Urothelium cell line (cell line): Measurements from ENCODE around the gene DIS3L.
A peak's percentile ranks its signal among the peaks of the same experiment; 100 is the strongest.
"Not testable (repeated sequence)": the region's sequence is repeated elsewhere in the genome, so short reads cannot be mapped to it uniquely, and the experiment has no call there.

Experiments used
- DNase-seq: peaks from one replicate; pipeline ENCODE4 v3.0.0; 2011; ENCODE audit warnings: low spot score, mixed read lengths
- FAIRE-seq: peaks from 2 replicates; lab custom pipeline; 2011; peaks lifted over from hg19 to GRCh38; lab: Jason Lieb, UNC

The DIS3L gene

DNA sequence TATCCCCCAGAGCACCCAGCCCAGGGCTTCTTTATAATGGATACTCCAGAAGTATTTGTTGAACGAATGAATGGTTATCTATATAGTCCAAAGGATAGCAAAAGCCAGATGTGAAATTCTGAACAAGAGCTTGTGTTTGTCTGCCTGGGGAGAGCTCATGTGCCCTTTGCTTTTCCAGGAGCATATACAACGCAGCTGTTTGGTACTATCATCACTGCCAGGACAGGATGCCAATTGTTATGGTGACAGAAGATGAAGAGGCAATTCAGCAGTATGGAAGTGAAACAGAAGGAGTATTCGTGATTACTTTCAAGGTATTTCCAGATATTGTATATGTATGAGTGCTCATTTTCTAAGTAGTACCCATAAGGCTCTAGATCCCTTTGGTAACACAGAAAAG, 15.2 kb downstream of the DIS3L start:
- FAIRE-seq (no peak), DNase-seq (no peak)

DNA sequence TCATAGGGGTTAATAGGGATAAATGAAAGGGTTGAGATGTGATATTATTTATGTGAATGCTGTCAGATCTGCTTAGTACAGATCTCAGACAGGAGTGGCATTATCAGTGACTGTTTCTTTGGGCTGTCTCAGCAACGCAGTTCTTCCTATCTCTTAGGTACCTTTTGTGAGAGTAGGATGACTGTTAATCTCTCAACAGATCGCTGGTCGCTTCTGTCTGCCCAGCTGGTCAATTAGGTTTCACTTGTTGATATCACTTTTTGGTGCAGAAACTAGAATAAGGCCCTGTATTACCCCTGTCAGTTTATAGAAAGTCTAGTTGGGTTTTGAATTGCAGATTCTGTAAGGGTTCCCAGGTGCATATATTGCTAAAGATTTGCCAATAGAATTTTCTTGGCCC, 16.5 kb downstream of the DIS3L start:
- no peak for DNase-seq
- FAIRE-seq: no peak

- DNase-seq (no peak), FAIRE-seq (no peak)
Measured at GRCh38 chr15:66310786-66311185, 17.4 kb downstream of the DIS3L start.

GRCh38 chr15:66312144-66312543, 18.8 kb downstream of the DIS3L start:
- FAIRE-seq: no peak
- no peak for DNase-seq

DNA sequence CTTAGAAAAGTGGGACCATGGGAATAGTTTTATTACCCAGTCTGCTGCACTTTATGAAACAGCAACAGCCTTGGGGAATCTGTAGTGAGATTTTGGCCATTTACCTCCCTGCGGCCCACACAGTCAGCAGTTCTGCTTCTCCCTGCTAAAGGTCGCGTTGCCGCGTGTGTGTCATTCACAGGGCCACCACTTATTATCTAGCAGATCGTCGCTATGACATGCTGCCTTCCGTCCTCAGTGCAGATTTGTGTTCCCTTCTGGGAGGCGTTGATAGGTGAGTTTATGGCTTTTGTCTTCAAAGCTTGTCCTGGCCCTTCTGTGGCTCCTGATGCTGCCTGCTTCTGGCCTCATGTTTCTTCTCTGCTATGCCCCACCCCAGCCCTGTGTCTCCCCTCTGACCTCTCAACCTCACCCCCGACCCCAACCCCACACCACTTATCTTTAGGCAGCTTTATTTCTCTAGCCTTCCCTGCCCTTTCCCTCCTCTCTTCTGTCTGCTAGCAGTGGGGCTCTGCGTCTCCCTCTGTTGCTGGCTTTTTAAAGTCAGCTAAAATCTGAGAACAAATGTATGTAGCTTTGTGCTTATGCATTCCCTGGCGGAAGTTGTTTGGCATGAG, 30.1 kb downstream of the DIS3L start:
- FAIRE-seq (peak; percentile 72), DNase-seq (no peak)

DNA sequence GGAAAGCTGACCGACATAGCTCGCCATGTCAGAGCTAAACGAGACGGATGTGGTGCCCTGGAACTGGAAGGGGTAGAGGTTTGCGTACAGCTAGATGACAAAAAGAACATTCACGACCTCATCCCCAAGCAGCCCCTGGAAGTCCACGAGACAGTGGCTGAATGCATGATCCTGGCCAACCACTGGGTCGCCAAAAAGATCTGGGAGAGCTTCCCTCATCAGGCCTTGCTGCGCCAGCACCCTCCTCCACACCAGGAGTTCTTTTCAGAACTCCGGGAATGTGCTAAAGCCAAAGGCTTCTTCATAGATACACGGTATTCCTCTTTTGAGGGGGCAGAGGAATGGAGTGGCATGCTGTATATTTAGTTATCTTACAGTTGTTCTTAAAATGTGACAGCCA, 32.7 kb downstream of the DIS3L start:
- no peak for DNase-seq
- FAIRE-seq: no peak

DNA sequence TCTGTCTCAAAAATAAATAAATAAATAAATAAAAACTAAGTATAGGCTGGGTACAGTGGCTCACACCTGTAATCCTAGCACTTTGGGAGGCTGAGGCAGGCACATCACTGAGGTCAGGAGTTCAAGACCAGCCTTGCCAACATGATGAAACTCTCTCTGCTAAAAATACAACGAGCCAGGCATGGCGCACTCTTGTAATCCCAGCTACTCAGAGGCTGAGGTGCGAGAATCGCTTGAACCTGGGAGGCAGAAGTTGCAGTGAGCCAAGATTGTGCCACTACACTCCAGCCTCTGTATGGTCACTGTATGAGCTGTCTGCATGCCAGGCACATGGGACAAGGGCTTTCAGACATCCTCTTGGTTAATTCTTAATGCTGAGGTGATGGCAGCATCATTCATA, 34.4 kb downstream of the DIS3L start:
- FAIRE-seq: no peak
- DNase-seq: no peak

- no peak for DNase-seq
- FAIRE-seq: no peak
Measured at GRCh38 chr15:66328771-66329170, 35.4 kb downstream of the DIS3L start.

GRCh38 chr15:66348530-66348929, 55.2 kb downstream of the DIS3L start:
- not testable (repeated sequence) for DNase-seq, FAIRE-seq

- FAIRE-seq (no peak), DNase-seq (no peak)
Measured at GRCh38 chr15:66356077-66356358, 62.6 kb downstream of the DIS3L start.

GRCh38 chr15:66356359-66357236, 63.2 kb downstream of the DIS3L start, which contains the start of gene TIPIN:
Gene TIPIN, minus strand, starts transcription at chr15:66356685. Its CDS starts 3,738 bp downstream, at chr15:66352947.
- FAIRE-seq (peak; percentile 68), DNase-seq (peak; percentile 100)

- no peak for FAIRE-seq
- DNase-seq: no peak
Measured at GRCh38 chr15:66359740-66360139, 66.4 kb downstream of the DIS3L start.

GRCh38 chr15:66361745-66362460, 68.5 kb downstream of the DIS3L start:
- not testable (repeated sequence) for FAIRE-seq, DNase-seq

- no peak for FAIRE-seq
Measured at GRCh38 chr15:66362776-66363175, 69.4 kb downstream of the DIS3L start.

GRCh38 chr15:66364944-66365528, 71.7 kb downstream of the DIS3L start:
- no peak for FAIRE-seq
- DNase-seq: no peak

More at GRCh38 chr15:66362776-66363175, 69.4 kb downstream of the DIS3L start:
- no peak for DNase-seq

DNA sequence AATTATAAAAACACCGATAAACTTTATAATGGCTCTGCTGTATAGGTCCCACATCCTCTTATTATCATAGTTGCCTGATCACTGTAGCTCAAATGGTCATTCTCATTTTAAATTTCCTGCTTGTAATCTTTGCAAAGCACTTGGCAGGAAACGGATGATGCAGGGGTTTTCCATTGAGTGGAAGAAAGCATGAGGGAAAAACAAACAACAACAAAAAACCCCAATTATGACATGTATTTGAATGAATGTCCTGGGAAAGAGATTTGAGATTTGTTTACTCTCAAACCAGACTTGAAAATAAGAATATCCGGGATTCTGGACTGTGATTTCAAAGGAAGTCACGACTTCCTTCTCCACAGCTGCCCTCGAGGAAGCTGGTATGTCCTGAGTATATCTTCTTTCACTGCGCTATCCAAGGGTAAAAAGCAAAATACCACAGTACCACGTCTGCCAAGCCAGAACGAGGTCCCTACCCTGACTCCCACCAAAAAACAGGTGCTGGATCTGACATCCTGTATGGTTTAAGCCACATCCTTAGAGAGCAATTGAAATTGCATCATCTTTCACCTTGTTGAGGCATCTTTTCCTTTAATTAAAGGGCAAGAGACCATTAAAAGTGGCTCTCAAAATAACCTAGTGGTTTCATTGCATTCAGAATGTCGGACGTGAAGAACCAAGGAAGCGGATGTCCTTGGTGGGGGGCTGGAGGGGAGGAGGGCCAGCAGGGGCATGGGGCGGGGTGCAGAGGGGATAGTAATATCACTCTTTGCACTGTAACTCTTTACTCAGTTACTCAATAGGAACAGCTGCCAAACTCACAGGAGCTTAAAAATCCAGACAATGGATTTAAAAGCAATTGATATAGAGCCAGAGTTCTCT, 76.6 kb downstream of the DIS3L start:
- DNase-seq (peak; percentile 49), FAIRE-seq (no peak)

GRCh38 chr15:66374179-66374578, 80.8 kb downstream of the DIS3L start:
- FAIRE-seq: no peak
- no peak for DNase-seq

- no peak for DNase-seq
- no peak for FAIRE-seq
Measured at GRCh38 chr15:66378814-66379430, 85.6 kb downstream of the DIS3L start.

DNA sequence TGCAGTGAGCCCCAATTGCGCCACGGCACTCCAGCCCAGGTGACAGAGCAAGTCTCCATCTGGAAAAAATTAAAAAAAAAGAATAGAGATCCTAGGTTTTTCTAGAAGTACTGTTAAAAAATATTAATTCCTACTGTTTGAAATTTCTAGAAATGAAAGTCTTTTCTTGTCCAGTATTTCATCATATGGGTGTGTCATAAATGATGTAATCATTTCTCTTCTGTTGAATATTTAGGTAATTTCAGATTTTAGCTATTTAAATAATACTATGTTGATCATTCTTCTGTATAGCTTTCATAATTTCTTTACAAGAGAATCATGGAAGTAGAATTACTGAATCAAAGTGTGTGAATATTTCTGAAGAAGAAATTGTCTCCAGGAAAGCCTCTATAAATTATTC, 88.0 kb downstream of the DIS3L start:
- not testable (repeated sequence) for DNase-seq, FAIRE-seq
